Right atrium auricular region (tissue), 2 donors: ENCODE results near the gene IL1RL2. TPM values are rescaled to one million over a fixed set of nuclear protein-coding genes. Genes with fewer than 3 reads are reported as not detected.

Experiments
- DNase-seq: peaks from one replicate; pipeline ENCODE4 v3.0.0-alpha.2; 2019; ENCODE audit warnings: low spot score
- H3K27ac ChIP-seq, 2 donors: fragments of 200-600 bp; sonication (generic); 1 replicate in 1 of 2; 2 replicates in 1 of 2; pipeline ENCODE4 v1.5.1; 2016 to 2019
- H3K27me3 ChIP-seq, 2 donors: fragments of 200-600 bp; sonication (generic); one replicate each; pipeline versions ENCODE4 v1.5.1 to v1.6.0; 2017 to 2019
- H3K36me3 ChIP-seq: fragments of 200-600 bp; sonication (generic); one replicate; pipeline ENCODE4 v1.5.1; 2016
- H3K4me1 ChIP-seq, 2 donors: fragments of 200-600 bp; sonication (generic); one replicate each; pipeline versions ENCODE4 v1.5.1 to v1.6.0; 2017 to 2019
- H3K4me3 ChIP-seq, 2 donors: fragments of 200-600 bp; sonication (generic); 1 replicate in 1 of 2; 2 replicates in 1 of 2; pipeline ENCODE4 v1.5.1; 2017 to 2019; ENCODE audit warnings: mild to moderate bottlenecking in 1 of 2, moderate library complexity in 1 of 2
- H3K9me3 ChIP-seq, 2 donors: fragments of 200-600 bp; sonication (generic); one replicate each; pipeline ENCODE4 v1.5.1; 2019
- CTCF ChIP-seq, 2 donors: fragments of 200-600 bp; sonication (generic); IDR thresholded peaks; one replicate each; pipeline ENCODE4 v1.5.1; 2019; ENCODE audit warnings: antibody characterized with exemption in 2 of 2
- total RNA-seq, 2 donors: library from RNA; depleted of rRNA; stranded (reverse); fragments of >200 nt; gene quantifications; one replicate each; pipeline ENCODE4 v1.1.0, GENCODE V29; 2016

The IL1RL2 gene
- total RNA-seq, 2 donors from 2014 or later = 0.55 TPM; not detected in 1

- Histone ChIP-seq H3K4me1 (no peaks in the 10 kb centered on the region), H3K27ac (no peak overlapping the region), H3K27me3 (no peaks in the 10 kb centered on the region), H3K4me3 (no peak overlapping the region), H3K9me3 (no peaks in the 10 kb centered on the region), H3K36me3 (peaks cover 23% of the 10 kb centered on the region)
- no peak for DNase-seq
- peak; percentile 32 to 79 for TF ChIP-seq CTCF (IDR thresholded peaks at IDR 0.05)
These were observed 20.5 kb upstream of the IL1RL2 start for GRCh38 chr2:102166189-102166845.

GRCh38 chr2:102168026-102168771, 18.6 kb upstream of the IL1RL2 start:
- H3K27me3 ChIP-seq = no peaks in the 10 kb centered on the region
- H3K4me1 ChIP-seq = no peaks in the 10 kb centered on the region
- H3K36me3 ChIP-seq = peaks cover 42% of the 10 kb centered on the region
- H3K4me3 ChIP-seq = no peak overlapping the region
- no peaks in the 10 kb centered on the region for H3K9me3 ChIP-seq
- no peak for TF ChIP-seq CTCF (IDR thresholded peaks at IDR 0.05)
- H3K27ac ChIP-seq = no peak overlapping the region
- no peak for DNase-seq

GRCh38 chr2:102171946-102172345, 14.9 kb upstream of the IL1RL2 start:
- no peak for TF ChIP-seq CTCF (IDR thresholded peaks at IDR 0.05)
- no peaks in the 10 kb centered on the region for H3K9me3 ChIP-seq
- H3K36me3 ChIP-seq = peaks cover 48% of the 10 kb centered on the region
- H3K27ac ChIP-seq = no peak overlapping the region
- H3K4me1 ChIP-seq = no peaks in the 10 kb centered on the region
- H3K4me3 ChIP-seq = no peak overlapping the region
- H3K27me3 ChIP-seq = no peaks in the 10 kb centered on the region
- DNase-seq = no peak

GRCh38 chr2:102172745-102173144, 14.1 kb upstream of the IL1RL2 start:
- TF ChIP-seq CTCF (IDR thresholded peaks at IDR 0.05) = no peak
- Histone ChIP-seq H3K27ac (no peak overlapping the region), H3K9me3 (no peaks in the 10 kb centered on the region), H3K36me3 (peaks cover 49% of the 10 kb centered on the region), H3K4me3 (no peak overlapping the region), H3K4me1 (no peaks in the 10 kb centered on the region), H3K27me3 (no peaks in the 10 kb centered on the region)
- no peak for DNase-seq

GRCh38 chr2:102176172-102176571, 10.7 kb upstream of the IL1RL2 start:
- no peaks in the 10 kb centered on the region for H3K27me3 ChIP-seq
- TF ChIP-seq CTCF (IDR thresholded peaks at IDR 0.05) = no peak
- no peak for DNase-seq
- H3K4me1 ChIP-seq = no peaks in the 10 kb centered on the region
- H3K36me3 ChIP-seq = peaks cover 39% of the 10 kb centered on the region
- H3K27ac ChIP-seq = no peak overlapping the region
- H3K4me3 ChIP-seq = no peak overlapping the region
- no peaks in the 10 kb centered on the region for H3K9me3 ChIP-seq
